Stomach (tissue), 9 donors: ENCODE data around the gene ARHGAP15. TPM values are rescaled to one million over a fixed set of nuclear protein-coding genes. Genes with fewer than 3 reads are reported as not detected.

Experiments
- DNase-seq, 2 donors: peaks; one replicate each; pipeline versions ENCODE4 v3.0.0 to v3.0.0-alpha.2; 2013 to 2019
- H3K27ac ChIP-seq, 5 donors: fragments of 200-600 bp in 4 of 5; sonication (generic) in 4 of 5; one replicate each; pipeline ENCODE4 v1.5.1; 2013 to 2019; ENCODE audit warnings: mild to moderate bottlenecking in 1 of 5, moderate library complexity in 1 of 5
- H3K27me3 ChIP-seq, 3 donors: fragments of 200-600 bp; sonication (generic); one replicate each; pipeline ENCODE4 v1.5.1; 2017 to 2019; ENCODE audit warnings: mixed run types in 1 of 3
- H3K36me3 ChIP-seq, 4 donors: fragments of 200-600 bp; sonication (generic); 1 replicate in 3 of 4; 2 replicates in 1 of 4; pipeline ENCODE4 v1.5.1; 2016 to 2019
- H3K4me1 ChIP-seq, 4 donors: fragments of 200-600 bp; sonication (generic); one replicate each; pipeline ENCODE4 v1.5.1; 2016 to 2019
- H3K4me3 ChIP-seq, 4 donors: fragments of 200-600 bp; sonication (generic) in 3 of 4; one replicate each; pipeline ENCODE4 v1.5.1; 2016 to 2019; ENCODE audit warnings: mild to moderate bottlenecking in 1 of 4
- H3K9me3 ChIP-seq, 4 donors: fragments of 200-600 bp; sonication (generic); one replicate each; pipeline ENCODE4 v1.5.1; 2016 to 2019
- CTCF ChIP-seq, 7 experiments: fragments of 450-650 bp in 4 of 7; fragments of 200-600 bp in 3 of 7; sonication (generic) in 3 of 7; IDR thresholded peaks; one replicate each; pipeline ENCODE4 v1.5.1; 2016 to 2019; ENCODE audit warnings: antibody characterized with exemption in 7 of 7, control low read depth in 2 of 7, mild to moderate bottlenecking in 1 of 7
- EP300 ChIP-seq: sonication (generic); formaldehyde crosslinking; IDR thresholded peaks from one replicate; pipeline ENCODE4 v1.6.1; 2017; ENCODE audit warnings: antibody characterized with exemption
- POLR2A ChIP-seq, 4 donors: fragments of 450-650 bp; IDR thresholded peaks; one replicate each; pipeline ENCODE4 v1.6.1; 2016; ENCODE audit warnings: antibody characterized with exemption in 4 of 4, control low read depth in 2 of 4, mild to moderate bottlenecking in 1 of 4, moderate library complexity in 1 of 4
- POLR2AphosphoS5 ChIP-seq, 3 donors: sonication (generic); formaldehyde crosslinking; IDR thresholded peaks; one replicate each; pipeline ENCODE4 v1.6.1; 2016; ENCODE audit warnings: antibody characterized with exemption in 3 of 3
- WGBS, 5 donors: extraction: QIAGEN DNeasy Blood & Tissue Kit in 3 of 5; methylation state at CpG; one replicate each; pipeline versions ENCODE4 v1.1.5 to v1.1.7; 2013 to 2018; 5-methylcytosine and 5-hydroxymethylcytosine counted together
- intact Hi-C: fragments of 100-400 bp; cut with DNase I; formaldehyde crosslinking; loops from one replicate; pipeline ENCODE4 v1.15.1; 2023; ENCODE audit warnings: low total_unique reads
- polyA plus RNA-seq, 3 donors: library from polyadenylated mRNA; stranded (reverse); fragments of 200-250 nt; gene quantifications; one replicate each; pipeline ENCODE4 v1.2.3, GENCODE V29; 2013
- total RNA-seq, 5 donors: library from RNA; depleted of rRNA; stranded (reverse); fragments of >200 nt; gene quantifications; one replicate each; pipeline versions ENCODE4 v1.1.0 to v1.2.3, GENCODE V29; 2014 to 2016
- donor health status: healthy with polysubstance abuse.
- donor health status: Bipolar disorder and iron deficiency.
- donor health status: healthy.

Gene ARHGAP15
- total and polyA plus RNA-seq, 8 donors: 1.8 to 66.3 (median 6.8) TPM; not detected in 1

- intact Hi-C loops: no loop called here
- 64 to 74% (median 70%) methylated on average over 3 of the region's 3 CpGs for WGBS, 5 donors
- TF ChIP-seq POLR2A (IDR thresholded peaks at IDR 0.05): no peak
- no peak for TF ChIP-seq POLR2AphosphoS5 (IDR thresholded peaks at IDR 0.05)
- TF ChIP-seq CTCF (IDR thresholded peaks at IDR 0.05): no peak
- H3K27me3 ChIP-seq: peaks cover 0 to 3% (median 0%) of the 10 kb centered on the region in 3 donors
- no peaks in the 10 kb centered on the region for H3K9me3 ChIP-seq
- no peak overlapping the region for H3K4me3 ChIP-seq
- no peaks in the 10 kb centered on the region for H3K36me3 ChIP-seq
- H3K27ac ChIP-seq: no peak overlapping the region
- peaks cover 0 to 17% (median 0%) of the 10 kb centered on the region in 4 donors for H3K4me1 ChIP-seq
- DNase-seq: no peak
Measured at GRCh38 chr2:143138292-143138691, 9.1 kb downstream of the ARHGAP15 start.

- Histone ChIP-seq H3K4me1 (peaks cover 0 to 17% (median 0%) of the 10 kb centered on the region in 4 donors), H3K36me3 (no peaks in the 10 kb centered on the region), H3K9me3 (no peaks in the 10 kb centered on the region), H3K27ac (no peak overlapping the region), H3K4me3 (no peak overlapping the region), H3K27me3 (peaks cover 0 to 3% (median 0%) of the 10 kb centered on the region in 3 donors)
- intact Hi-C loops: no loop called here
- WGBS, 5 donors: 81 to 87% (median 82%) methylated on average over 2 of the region's 2 CpGs
- DNase-seq: no peak
- TF ChIP-seq CTCF (IDR thresholded peaks at IDR 0.05) (no peak), EP300 (no peak), POLR2AphosphoS5 (IDR thresholded peaks at IDR 0.05) (no peak), POLR2A (IDR thresholded peaks at IDR 0.05) (no peak)
Measured at GRCh38 chr2:143139835-143140393, 10.7 kb downstream of the ARHGAP15 start.

GRCh38 chr2:143140864-143141661 is 11.8 kb downstream of the ARHGAP15 start:
- no peak overlapping the region for H3K4me3 ChIP-seq
- WGBS, 5 donors: 57 to 76% (median 65%) methylated on average over 1 of the region's 1 CpG
- H3K4me1 ChIP-seq: peaks cover 0 to 19% (median 0%) of the 10 kb centered on the region in 4 donors
- TF ChIP-seq EP300 (no peak), POLR2AphosphoS5 (IDR thresholded peaks at IDR 0.05) (no peak), CTCF (IDR thresholded peaks at IDR 0.05) (no peak), POLR2A (IDR thresholded peaks at IDR 0.05) (no peak)
- intact Hi-C loops: no loop called here
- no peaks in the 10 kb centered on the region for H3K36me3 ChIP-seq
- no peak overlapping the region for H3K27ac ChIP-seq
- H3K9me3 ChIP-seq: no peaks in the 10 kb centered on the region
- DNase-seq: no peak
- H3K27me3 ChIP-seq: peaks cover 0 to 3% (median 0%) of the 10 kb centered on the region in 3 donors

GRCh38 chr2:143142598-143142997 is 13.4 kb downstream of the ARHGAP15 start:
- intact Hi-C loops: no loop called here
- DNase-seq: no peak
- WGBS, 5 donors: 51 to 68% (median 59%) methylated on average over 2 of the region's 2 CpGs

More at GRCh38 chr2:143142598-143142997, 13.4 kb downstream of the ARHGAP15 start:
- TF ChIP-seq CTCF (IDR thresholded peaks at IDR 0.05): no peak
- no peak for TF ChIP-seq EP300
- no peak for TF ChIP-seq POLR2A (IDR thresholded peaks at IDR 0.05)
- H3K9me3 ChIP-seq: no peaks in the 10 kb centered on the region
- peaks cover 0 to 23% (median 0%) of the 10 kb centered on the region in 4 donors for H3K4me1 ChIP-seq
- no peak overlapping the region for H3K4me3 ChIP-seq
- no peak overlapping the region for H3K27ac ChIP-seq
- H3K36me3 ChIP-seq: no peaks in the 10 kb centered on the region
- H3K27me3 ChIP-seq: peaks cover 0 to 3% (median 0%) of the 10 kb centered on the region in 3 donors
